H1 (cell line): Measurements from ENCODE around the gene ACTL6A.

Experiments
- BACH1 ChIP-seq: IDR thresholded peaks from 2 replicates; pipeline ENCODE4 v1.6.1; 2012; ENCODE audit warnings: low read length, improper control_type of control experiment
- BCL11A ChIP-seq, 2 experiments: IDR thresholded peaks; one replicate each; pipeline ENCODE4 v1.6.1; 2011; ENCODE audit warnings: low read depth in 2 of 2, low read length in 2 of 2, mild to moderate bottlenecking in 2 of 2
- CHD2 ChIP-seq: IDR thresholded peaks from 2 replicates; pipeline ENCODE4 v1.6.1; 2012; ENCODE audit warnings: low read length, improper control_type of control experiment
- CHD7 ChIP-seq: fragments of 300-600 bp; sonication (generic); IDR thresholded peaks from 2 replicates; pipeline ENCODE4 v1.7.1; 2012; ENCODE audit warnings: low read length, moderate library complexity, mild to moderate bottlenecking, inconsistent platforms; ENCODE audit not compliant: insufficient replicate concordance
- CTCF ChIP-seq, 3 experiments: IDR thresholded peaks; 1 replicate in 2 of 3; 2 replicates in 1 of 3; pipeline versions ENCODE4 v1.5.1 to v1.6.1; 2011; ENCODE audit warnings: low read length in 3 of 3, mild to moderate bottlenecking in 3 of 3, inconsistent platforms in 2 of 3, low read depth in 1 of 3, moderate library complexity in 1 of 3; ENCODE audit not compliant: insufficient read depth in 1 of 3; ENCODE audit errors: control extremely low read depth in 1 of 3
- EP300 ChIP-seq, 2 experiments: IDR thresholded peaks; 1 replicate in 1 of 2; 2 replicates in 1 of 2; pipeline ENCODE4 v1.6.1; 2011 to 2012; ENCODE audit warnings: low read depth in 2 of 2, low read length in 2 of 2, mild to moderate bottlenecking in 2 of 2, borderline replicate concordance in 1 of 2, inconsistent platforms in 1 of 2, moderate library complexity in 1 of 2
- EZH2 ChIP-seq: fragments of 200-600 bp; sonication (generic); IDR thresholded peaks from 2 replicates; pipeline ENCODE4 v1.7.1; 2012; ENCODE audit warnings: low read depth, mild to moderate bottlenecking, moderate library complexity, low read length, inconsistent platforms; ENCODE audit not compliant: severe bottlenecking
- HDAC6 ChIP-seq: IDR thresholded peaks from one replicate; pipeline ENCODE4 v1.7.1; 2012; ENCODE audit warnings: low read depth, mild to moderate bottlenecking, inconsistent platforms, low read length, moderate library complexity
- POLR2A ChIP-seq, 2 experiments: IDR thresholded peaks; 1 replicate in 1 of 2; 2 replicates in 1 of 2; pipeline ENCODE4 v1.6.1; 2011; ENCODE audit warnings: low read depth in 2 of 2, low read length in 2 of 2, mild to moderate bottlenecking in 2 of 2; ENCODE audit errors: control extremely low read depth in 1 of 2
- RAD21 ChIP-seq, 2 experiments: IDR thresholded peaks in 1 of 2; conservative IDR thresholded peaks in 1 of 2; 2 replicates each; pipeline ENCODE4 v1.6.1; 2011; ENCODE audit warnings: low read depth in 2 of 2, low read length in 2 of 2, improper control_type of control experiment in 1 of 2, inconsistent platforms in 1 of 2, mild to moderate bottlenecking in 1 of 2, moderate library complexity in 1 of 2

GRCh38 chr3:179610066-179610465 lies 47.3 kb downstream of the ACTL6A start:
- TF ChIP-seq POLR2A (IDR thresholded peaks at IDR 0.05; ENCODE audit: control extremely low read depth in 1 of 2, low read depth in 2 of 2, low read length in 2 of 2): no peak
- no peak for TF ChIP-seq CTCF (IDR thresholded peaks at IDR 0.05; ENCODE audit: control extremely low read depth in 1 of 3, insufficient read depth in 1 of 3, low read depth in 1 of 3, low read length in 3 of 3)
- no peak for TF ChIP-seq EZH2
- no peak for TF ChIP-seq HDAC6
- no peak for TF ChIP-seq CHD2
- TF ChIP-seq BCL11A (IDR thresholded peaks at IDR 0.05; ENCODE audit: low read depth in 2 of 2, low read length in 2 of 2): no peak
- TF ChIP-seq BACH1: no peak
- TF ChIP-seq CHD7: no peak
- no peak for TF ChIP-seq EP300 (IDR thresholded peaks at IDR 0.05; ENCODE audit: borderline replicate concordance in 1 of 2, low read depth in 2 of 2, low read length in 2 of 2)
- TF ChIP-seq RAD21 (IDR thresholded peaks at IDR 0.05 in 1 of 2, conservative IDR thresholded peaks at IDR 0.05 in 1 of 2; ENCODE audit: low read depth in 2 of 2, low read length in 2 of 2): no peak
